MM.1S (cell line): ENCODE measurements around the gene YIPF3.

Experiments
- CTCF ChIP-seq: fragments of 300-600 bp; sonication (generic); IDR thresholded peaks from 2 replicates; pipeline ENCODE4 v1.5.1; 2016; ENCODE audit warnings: antibody characterized with exemption, low read length, mixed read lengths
- EZH2 ChIP-seq: fragments of 300-600 bp; sonication (generic); optimal IDR thresholded peaks from 2 replicates; pipeline ENCODE3; 2017; ENCODE audit warnings: low read depth, mild to moderate bottlenecking, antibody characterized with exemption, low read length, mixed read lengths
- EZH2phosphoT487 ChIP-seq: fragments of 300-600 bp; sonication (generic); IDR thresholded peaks from 2 replicates; pipeline ENCODE4 v1.6.1; 2018; ENCODE audit warnings: antibody characterized with exemption, low read length

- TF ChIP-seq CTCF (no peak), EZH2 (no peak), EZH2phosphoT487 (no peak)
These were observed 42.6 kb upstream of the YIPF3 start for GRCh38 chr6:43559328-43559727.
